ENCODE data around the gene CRB3.

GRCh38 chr19:6478815-6479214 lies 14.7 kb downstream of the CRB3 start:
- no peak for TF ChIP-seq EZH2 (IDR thresholded peaks at IDR 0.05; ENCODE audit: borderline replicate concordance, low read depth, low read length, poor library complexity, severe bottlenecking)
- TF ChIP-seq, protein P1, sequence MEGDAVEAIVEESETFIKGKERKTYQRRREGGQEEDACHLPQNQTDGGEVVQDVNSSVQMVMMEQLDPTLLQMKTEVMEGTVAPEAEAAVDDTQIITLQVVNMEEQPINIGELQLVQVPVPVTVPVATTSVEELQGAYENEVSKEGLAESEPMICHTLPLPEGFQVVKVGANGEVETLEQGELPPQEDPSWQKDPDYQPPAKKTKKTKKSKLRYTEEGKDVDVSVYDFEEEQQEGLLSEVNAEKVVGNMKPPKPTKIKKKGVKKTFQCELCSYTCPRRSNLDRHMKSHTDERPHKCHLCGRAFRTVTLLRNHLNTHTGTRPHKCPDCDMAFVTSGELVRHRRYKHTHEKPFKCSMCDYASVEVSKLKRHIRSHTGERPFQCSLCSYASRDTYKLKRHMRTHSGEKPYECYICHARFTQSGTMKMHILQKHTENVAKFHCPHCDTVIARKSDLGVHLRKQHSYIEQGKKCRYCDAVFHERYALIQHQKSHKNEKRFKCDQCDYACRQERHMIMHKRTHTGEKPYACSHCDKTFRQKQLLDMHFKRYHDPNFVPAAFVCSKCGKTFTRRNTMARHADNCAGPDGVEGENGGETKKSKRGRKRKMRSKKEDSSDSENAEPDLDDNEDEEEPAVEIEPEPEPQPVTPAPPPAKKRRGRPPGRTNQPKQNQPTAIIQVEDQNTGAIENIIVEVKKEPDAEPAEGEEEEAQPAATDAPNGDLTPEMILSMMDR (conservative IDR thresholded peaks at IDR 0.05; ENCODE audit: low read depth, low read length) = no peak

All from A673 (cell line).